Fibroblast of mammary gland (primary cell): Measurements from ENCODE around the gene RBSN.

ENCODE experiments used
- DNase-seq: peaks from one replicate; pipeline ENCODE4 v3.0.0-alpha.2; 2010; ENCODE audit warnings: low read depth
- H3K4me3 ChIP-seq: 2 replicates; pipeline ENCODE4 v1.5.1; 2011; ENCODE audit warnings: low read depth, mild to moderate bottlenecking, low read length, moderate library complexity; ENCODE audit not compliant: control insufficient read depth
- TF ChIP-seq, protein P1 (sequence below): conservative IDR thresholded peaks from 2 replicates; pipeline ENCODE4 v1.5.1; 2011; ENCODE audit warnings: low read depth, low read length, inconsistent platforms; ENCODE audit not compliant: control insufficient read depth, insufficient read depth

Gene RBSN

DNA sequence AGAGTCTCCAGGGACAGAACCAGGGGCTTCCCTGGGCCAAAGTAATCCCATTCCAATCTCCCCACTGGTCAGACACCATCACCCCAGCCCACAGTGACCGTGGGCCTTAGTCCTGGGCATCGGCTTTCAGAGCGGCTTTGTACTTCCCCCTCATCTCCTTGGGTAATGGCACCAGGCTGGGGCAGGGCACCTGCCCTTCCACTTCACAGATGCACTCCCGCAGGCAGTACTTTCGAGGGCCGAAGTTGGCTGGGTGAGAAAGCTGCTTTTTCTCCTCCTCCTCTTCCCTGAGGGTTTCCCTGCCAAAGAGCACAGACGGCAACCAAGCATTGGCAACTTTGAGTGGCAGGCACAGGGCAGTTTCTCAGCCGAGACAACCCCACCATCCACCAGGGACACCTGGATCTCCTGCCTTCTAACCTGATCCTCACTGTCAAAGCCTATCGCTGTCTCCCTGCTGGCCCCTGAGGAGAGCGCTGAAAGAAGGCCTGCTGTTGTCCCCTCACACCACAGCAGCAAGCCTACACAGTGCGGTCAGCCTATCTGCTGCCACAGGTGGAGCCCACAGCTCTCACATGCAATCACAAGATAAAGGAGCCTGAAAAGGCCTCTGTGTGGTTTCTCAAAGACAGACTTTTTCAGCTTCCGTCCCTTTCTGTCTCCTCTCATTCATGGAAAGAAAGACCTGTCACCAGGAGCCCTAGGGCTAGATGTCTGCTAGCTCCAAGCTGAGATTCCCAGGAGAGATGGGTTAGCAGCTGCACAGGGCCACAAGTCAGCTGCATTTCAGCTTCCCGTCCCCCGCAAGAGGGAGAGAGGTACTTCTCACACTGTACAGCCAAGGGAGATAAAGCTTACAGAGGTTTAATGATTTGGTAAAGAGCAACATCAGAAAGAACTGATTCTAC is 46.4 kb downstream of the RBSN start:
- TF ChIP-seq, protein P1, sequence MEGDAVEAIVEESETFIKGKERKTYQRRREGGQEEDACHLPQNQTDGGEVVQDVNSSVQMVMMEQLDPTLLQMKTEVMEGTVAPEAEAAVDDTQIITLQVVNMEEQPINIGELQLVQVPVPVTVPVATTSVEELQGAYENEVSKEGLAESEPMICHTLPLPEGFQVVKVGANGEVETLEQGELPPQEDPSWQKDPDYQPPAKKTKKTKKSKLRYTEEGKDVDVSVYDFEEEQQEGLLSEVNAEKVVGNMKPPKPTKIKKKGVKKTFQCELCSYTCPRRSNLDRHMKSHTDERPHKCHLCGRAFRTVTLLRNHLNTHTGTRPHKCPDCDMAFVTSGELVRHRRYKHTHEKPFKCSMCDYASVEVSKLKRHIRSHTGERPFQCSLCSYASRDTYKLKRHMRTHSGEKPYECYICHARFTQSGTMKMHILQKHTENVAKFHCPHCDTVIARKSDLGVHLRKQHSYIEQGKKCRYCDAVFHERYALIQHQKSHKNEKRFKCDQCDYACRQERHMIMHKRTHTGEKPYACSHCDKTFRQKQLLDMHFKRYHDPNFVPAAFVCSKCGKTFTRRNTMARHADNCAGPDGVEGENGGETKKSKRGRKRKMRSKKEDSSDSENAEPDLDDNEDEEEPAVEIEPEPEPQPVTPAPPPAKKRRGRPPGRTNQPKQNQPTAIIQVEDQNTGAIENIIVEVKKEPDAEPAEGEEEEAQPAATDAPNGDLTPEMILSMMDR, result no peak
- H3K4me3 ChIP-seq, result no peak overlapping the region
- no peak for DNase-seq

DNA sequence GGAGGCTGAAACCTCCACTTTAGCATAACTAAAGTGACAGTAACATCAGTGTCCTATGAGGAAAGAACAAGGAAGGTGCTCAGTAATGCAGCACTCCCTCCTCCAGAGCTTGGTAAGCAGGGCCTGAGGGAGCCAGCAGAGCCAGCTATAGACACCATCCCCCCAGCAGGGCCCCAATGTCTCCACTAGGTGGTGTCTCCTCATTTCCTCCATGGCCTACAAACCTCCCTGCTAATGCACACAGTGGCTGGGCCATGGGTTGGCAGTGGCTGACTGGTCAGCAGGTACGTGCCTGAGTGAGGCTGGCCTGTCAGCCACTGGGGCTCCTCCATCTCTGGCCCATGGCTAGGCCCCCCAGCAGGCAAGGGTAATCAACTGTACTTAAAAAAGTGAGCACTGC is 47.4 kb downstream of the RBSN start:
- DNase-seq, result peak; percentile 49
- TF ChIP-seq, protein P1, result peak; percentile 74
- no peak overlapping the region for H3K4me3 ChIP-seq

DNA sequence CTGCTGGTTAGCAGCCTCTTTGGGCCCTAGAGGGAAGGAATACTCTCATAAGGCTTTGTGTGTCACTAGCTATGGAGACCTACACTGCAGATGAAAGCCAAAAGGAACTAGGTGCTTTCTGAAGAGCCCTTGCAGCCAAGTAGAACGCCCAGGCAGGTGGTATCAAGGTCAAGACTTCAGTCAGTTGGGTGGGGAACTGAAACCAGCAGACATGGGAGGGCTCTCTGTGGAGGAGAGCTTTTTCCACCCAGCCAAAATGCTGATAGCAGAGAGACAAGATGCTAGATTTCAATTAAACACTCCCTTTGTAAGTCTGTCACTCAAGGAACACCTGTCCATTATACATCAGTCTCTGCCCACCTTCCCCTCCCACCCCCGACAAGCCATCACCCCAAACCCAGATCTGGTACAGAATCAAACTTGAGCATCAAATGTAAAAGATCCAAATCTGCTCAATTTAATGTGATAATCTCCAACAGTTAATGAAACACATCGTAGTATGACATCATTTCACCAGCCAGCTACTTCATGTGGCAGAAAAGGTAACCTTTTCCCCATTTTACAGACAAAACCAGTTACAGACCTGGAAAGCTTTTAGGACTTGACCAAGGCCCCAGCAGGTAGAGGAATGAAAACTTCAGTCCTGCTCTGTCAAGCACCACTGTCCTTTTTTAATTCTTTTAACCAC is 48.4 kb downstream of the RBSN start:
- DNase-seq, result no peak
- TF ChIP-seq, protein P1, result no peak
- no peak overlapping the region for H3K4me3 ChIP-seq

DNA sequence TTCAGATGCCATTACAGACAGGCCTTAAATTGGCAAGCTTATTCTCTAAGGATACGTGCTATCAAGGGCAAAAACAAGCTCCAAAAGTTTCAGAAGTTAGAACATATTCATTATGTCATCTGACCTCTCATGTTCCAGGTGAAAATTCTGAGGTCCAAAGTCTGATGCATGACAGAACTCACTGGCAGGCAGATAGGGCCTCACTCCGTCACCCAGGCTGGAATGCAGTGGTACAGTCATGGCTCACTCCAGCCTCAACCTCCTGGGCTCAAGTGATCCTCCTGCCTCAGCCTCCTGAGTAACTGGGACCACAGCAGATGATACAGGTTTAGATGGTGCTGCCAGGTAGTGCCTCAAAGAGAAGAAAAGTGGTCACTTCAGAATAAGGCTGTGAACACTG is 49.4 kb downstream of the RBSN start:
- TF ChIP-seq, protein P1, result no peak
- no peak overlapping the region for H3K4me3 ChIP-seq
- no peak for DNase-seq

DNA sequence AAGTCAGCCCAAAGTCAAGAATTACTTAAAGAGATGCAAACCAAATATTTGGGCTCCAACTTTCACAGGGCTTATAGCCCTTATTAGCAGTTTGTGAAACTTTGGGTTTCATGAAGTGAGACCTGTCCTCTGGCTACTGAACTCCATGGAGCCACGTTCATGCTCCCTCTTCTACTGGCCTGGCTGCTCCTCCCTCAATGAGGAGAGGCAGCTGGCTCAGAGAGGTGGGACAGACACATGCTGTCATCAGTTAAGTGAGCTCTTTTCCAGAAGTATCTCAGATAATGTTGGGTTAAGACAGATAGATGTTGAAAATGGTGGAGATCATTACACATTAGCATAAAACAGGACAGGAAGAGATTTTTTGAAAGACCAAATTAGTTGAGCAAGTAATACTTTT is 53.3 kb downstream of the RBSN start:
- TF ChIP-seq, protein P1, result no peak
- no peak for DNase-seq
- no peak overlapping the region for H3K4me3 ChIP-seq

DNA sequence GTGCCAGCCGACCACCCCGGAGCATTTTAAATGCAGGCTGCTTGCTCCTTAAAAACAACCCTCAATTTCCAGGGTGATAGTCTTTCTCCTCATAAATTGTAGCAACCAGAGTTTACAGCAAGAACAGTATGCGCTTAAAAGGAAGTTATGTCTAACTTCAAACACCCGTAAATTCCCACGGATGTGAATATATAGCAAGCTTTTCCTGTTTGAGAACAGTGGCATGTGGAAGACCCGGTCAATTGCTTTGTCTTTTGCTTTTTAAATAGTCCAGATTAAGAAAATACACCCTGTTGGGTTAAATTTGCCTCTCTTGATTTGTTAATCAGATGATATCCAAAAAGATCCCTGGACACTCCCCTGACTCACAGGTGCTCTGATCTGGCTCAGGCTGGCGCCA is 54.6 kb downstream of the RBSN start:
- TF ChIP-seq, protein P1, result no peak
- no peak overlapping the region for H3K4me3 ChIP-seq
- DNase-seq, result no peak
